Fibroblast of the aortic adventitia (primary cell): ENCODE measurements around the gene ATG101. TPM values are rescaled to one million over a fixed set of nuclear protein-coding genes. Genes with fewer than 3 reads are reported as not detected.

Experiments
- DNase-seq: peaks from one replicate; pipeline ENCODE4 v3.0.0-alpha.2; 2010; ENCODE audit warnings: low read depth
- H3K4me3 ChIP-seq: 2 replicates; pipeline ENCODE4 v1.5.1; 2011; ENCODE audit warnings: low read depth, mild to moderate bottlenecking, control low read depth, low read length, moderate library complexity
- CTCF ChIP-seq: IDR thresholded peaks from 2 replicates; pipeline ENCODE4 v1.5.1; 2011; ENCODE audit warnings: mild to moderate bottlenecking, low read length, control low read depth, inconsistent platforms; ENCODE audit not compliant: insufficient read depth
- total RNA-seq: library from RNA; depleted of rRNA; stranded (reverse); fragments of >200 nt; gene quantifications from 2 replicates; pipeline ENCODE4 v1.2.3, GENCODE V29; 2012; ENCODE audit warnings: low replicate concordance

Gene ATG101
- total RNA-seq, 1 donor: 41.1 TPM

GRCh38 chr12:52085682-52086180 is 16.0 kb downstream of the ATG101 start:
- no peak overlapping the region for H3K4me3 ChIP-seq
- DNase-seq: no peak
- TF ChIP-seq CTCF: no peak

- no peak for TF ChIP-seq CTCF
- DNase-seq: no peak
- H3K4me3 ChIP-seq: no peak overlapping the region
These were observed 16.6 kb downstream of the ATG101 start for GRCh38 chr12:52086366-52086765.

- no peak for DNase-seq
- no peak for TF ChIP-seq CTCF
- H3K4me3 ChIP-seq: no peak overlapping the region
These were observed 17.4 kb downstream of the ATG101 start for GRCh38 chr12:52086944-52087835.

GRCh38 chr12:52087961-52088820 is 18.4 kb downstream of the ATG101 start:
- no peak for DNase-seq
- H3K4me3 ChIP-seq: no peak overlapping the region
- no peak for TF ChIP-seq CTCF

GRCh38 chr12:52089491-52089890 is 19.7 kb downstream of the ATG101 start:
- no peak overlapping the region for H3K4me3 ChIP-seq
- DNase-seq: no peak

GRCh38 chr12:52090291-52090690 is 20.5 kb downstream of the ATG101 start:
- DNase-seq: no peak
- TF ChIP-seq CTCF: no peak

More at GRCh38 chr12:52089491-52089890, 19.7 kb downstream of the ATG101 start:
- TF ChIP-seq CTCF: no peak

More at GRCh38 chr12:52090291-52090690, 20.5 kb downstream of the ATG101 start:
- H3K4me3 ChIP-seq: no peak overlapping the region
